GM12873 (cell line): Measurements from ENCODE around the gene C9orf78.

Source experiments
- TF ChIP-seq, protein P1 (sequence below): IDR thresholded peaks from 2 replicates; pipeline ENCODE4 v1.5.1; 2012; ENCODE audit warnings: low read depth, mild to moderate bottlenecking, moderate library complexity, low read length, control low read depth; ENCODE audit not compliant: insufficient read depth; ENCODE audit errors: missing control alignments

The C9orf78 gene

DNA sequence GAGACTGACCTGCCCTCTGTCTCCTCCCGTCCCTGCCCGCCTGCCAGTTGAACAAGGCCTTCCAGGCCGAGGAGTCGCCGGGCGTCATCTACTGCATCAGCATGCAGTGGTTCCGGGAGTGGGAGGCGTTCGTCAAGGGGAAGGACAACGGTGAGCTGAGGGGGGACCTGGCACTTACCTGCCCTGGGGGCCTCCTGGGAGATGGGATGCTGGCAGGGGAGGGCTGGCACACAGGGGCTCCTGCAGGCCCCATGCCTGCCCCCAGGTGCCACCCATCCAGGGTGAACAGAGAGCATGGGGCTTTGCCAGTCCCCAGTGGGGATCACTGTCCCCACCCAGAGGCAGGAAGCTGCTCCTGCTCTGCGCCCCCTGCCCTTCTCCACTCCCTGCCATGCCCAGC is 43.2 kb upstream of the C9orf78 start:
- TF ChIP-seq, protein P1, sequence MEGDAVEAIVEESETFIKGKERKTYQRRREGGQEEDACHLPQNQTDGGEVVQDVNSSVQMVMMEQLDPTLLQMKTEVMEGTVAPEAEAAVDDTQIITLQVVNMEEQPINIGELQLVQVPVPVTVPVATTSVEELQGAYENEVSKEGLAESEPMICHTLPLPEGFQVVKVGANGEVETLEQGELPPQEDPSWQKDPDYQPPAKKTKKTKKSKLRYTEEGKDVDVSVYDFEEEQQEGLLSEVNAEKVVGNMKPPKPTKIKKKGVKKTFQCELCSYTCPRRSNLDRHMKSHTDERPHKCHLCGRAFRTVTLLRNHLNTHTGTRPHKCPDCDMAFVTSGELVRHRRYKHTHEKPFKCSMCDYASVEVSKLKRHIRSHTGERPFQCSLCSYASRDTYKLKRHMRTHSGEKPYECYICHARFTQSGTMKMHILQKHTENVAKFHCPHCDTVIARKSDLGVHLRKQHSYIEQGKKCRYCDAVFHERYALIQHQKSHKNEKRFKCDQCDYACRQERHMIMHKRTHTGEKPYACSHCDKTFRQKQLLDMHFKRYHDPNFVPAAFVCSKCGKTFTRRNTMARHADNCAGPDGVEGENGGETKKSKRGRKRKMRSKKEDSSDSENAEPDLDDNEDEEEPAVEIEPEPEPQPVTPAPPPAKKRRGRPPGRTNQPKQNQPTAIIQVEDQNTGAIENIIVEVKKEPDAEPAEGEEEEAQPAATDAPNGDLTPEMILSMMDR = no peak

DNA sequence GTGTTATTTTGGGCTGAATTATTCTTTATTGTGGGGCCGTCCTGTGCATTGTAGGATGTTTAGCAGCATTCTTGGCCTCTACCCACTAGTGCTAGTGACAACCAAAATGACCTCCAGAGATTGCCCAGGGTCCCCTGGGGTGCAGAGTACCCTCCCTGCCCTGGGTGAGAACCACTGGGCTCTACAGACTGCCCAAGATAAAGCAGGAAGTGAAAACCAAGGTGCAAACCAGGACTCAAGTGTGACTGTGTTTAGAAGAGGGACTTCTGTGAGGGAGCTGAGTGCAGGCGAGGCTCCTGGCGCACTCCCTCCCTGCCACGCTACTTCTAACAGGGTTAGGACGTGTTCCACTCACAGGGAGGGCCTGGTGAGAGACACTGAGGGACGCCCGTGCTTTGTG is 41.7 kb upstream of the C9orf78 start:
- TF ChIP-seq, protein P1 = no peak

DNA sequence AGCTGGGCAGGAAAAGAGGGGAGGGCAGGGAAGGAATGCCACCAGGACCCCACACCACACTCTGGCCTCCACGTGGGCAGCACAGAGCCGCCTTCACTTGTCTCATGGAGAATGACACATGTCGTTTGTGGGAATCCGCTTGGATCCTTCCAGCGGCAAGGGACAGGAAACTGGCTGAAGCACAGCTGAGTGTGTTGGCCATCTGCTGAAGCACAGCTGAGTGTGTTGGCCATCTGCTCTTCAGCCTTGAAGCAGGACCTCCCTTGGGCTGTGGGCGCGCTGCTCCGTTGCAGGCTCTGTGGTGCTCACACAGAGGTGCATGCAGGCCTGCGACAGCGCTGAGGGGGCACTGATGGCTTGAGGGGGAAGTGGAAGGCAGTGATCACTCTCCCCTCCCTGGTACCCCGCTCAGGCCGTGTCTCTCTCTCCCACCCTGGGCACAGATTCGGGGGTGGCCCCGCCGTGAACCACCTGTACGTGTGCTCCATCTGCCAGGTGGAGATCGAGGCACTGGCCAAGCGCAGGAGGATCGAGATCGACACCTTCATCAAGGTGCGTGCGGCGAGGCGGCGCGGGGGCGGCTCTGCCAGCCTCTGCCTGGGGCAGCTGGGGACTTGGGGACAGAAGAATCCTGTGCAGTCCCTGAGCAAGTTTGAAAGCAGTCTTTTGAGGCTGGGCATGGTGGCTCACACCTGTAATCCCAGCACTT is 40.8 kb upstream of the C9orf78 start:
- TF ChIP-seq, protein P1 = no peak

DNA sequence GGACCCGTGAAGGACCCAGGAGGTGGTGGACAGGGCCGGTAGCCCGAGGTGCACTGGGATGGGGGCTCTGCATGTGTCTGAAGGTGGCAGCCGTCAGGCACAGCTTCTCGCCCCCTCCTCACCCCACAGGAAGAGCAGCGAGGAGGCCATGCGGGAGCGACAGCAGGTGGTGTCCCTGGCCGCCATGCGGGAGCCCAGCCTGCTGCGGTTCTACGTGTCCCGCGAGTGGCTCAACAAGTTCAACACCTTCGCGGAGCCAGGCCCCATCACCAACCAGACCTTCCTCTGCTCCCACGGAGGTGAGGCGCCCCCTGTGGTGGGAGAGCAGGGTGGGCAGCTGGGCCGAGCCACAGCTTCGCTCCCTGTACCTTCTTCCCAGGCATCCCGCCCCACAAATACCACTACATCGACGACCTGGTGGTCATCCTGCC is 40.1 kb upstream of the C9orf78 start:
- TF ChIP-seq, protein P1 = peak; percentile 19

DNA sequence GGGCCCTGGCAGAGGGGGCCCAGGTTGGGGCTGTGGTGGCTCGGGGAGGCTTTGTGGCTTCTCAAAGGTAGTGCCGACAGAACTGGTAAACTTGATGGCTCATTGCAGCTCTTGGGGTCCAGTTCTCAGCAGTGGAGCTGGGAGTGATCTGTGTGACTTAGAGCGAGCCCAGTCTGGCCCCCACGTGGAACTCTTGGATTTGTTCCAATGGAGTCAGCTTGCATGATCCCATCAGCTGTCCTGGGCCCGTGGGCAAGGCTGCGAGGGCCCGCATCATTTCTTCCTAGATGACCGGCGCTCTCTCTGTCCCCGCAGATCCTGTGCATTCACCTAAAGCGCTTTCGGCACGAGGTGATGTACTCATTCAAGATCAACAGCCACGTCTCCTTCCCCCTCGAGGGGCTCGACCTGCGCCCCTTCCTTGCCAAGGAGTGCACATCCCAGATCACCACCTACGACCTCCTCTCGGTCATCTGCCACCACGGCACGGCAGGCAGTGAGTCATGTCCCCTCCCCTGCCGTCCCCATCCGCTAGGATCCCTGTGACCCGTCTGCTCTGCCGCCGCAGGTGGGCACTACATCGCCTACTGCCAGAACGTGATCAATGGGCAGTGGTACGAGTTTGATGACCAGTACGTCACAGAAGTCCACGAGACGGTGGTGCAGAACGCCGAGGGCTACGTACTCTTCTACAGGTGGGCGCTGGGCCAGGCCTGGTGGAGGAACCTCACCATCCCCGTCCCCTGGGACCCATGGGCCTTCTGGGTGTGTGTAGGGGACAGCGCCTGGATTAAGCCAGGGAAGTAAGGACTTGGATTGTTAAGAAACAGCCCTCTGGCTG is 39.4 kb upstream of the C9orf78 start:
- TF ChIP-seq, protein P1 = no peak

DNA sequence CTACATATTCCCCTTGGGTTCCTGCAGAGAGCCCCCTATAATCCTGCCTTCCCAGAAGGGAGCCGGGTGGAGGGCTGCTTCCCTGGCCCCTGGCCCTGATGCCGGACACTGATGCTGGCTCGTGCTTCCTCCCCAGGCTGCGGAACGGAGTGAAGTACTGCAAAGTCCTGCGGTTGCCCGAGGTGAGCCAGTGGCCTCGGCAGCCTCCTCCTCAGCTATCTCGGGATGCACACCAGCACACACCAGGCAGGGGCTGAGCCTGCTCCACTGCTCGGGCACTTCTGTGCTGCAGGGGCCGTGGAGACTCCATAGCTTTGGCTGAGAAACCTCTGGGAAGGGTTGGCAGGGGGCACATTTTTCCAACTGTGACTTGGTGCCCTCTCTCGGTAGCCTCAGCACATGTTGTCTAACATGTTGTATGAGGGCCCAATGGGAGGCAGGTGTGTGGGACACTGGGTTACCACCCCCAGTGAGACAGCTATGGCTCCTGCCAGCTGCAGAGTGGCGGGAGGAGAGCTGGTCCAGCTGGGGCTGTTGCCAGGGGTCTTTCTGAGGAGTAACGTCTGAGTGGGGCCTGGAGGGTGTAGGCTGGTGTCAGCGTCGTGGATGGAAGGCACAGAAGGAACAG is 38.6 kb upstream of the C9orf78 start:
- TF ChIP-seq, protein P1 = no peak

DNA sequence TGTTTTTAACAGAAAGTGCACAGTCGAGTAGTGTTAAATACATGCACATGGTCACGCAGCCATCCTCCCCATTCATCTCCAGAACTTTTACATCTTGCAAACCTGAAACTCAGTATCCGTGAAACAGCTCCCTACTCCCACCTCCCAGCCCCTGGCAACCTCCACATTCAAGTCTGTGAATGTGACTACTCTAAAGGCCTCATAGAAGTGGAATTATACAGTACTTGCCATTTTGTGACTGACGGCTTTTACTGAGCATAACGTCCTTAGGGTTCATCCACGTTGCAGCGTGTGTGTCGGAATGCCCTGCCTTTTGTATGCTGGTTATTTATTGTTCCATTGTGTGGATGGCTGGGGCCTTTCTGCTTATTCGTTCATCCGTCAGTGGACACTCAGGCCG is 36.0 kb upstream of the C9orf78 start:
- TF ChIP-seq, protein P1 = no peak
